A673 (cell line): Measurements from ENCODE around the gene AIFM3. TPM values are rescaled to one million over a fixed set of nuclear protein-coding genes. Genes with fewer than 3 reads are reported as not detected.

ENCODE experiments used
- BruUV-seq: library from RNA; stranded (reverse); fragments of 400-500 nt; replicated peaks from 2 replicates; lab custom pipeline; 2021; lab: Mats Ljungman, UMichigan
- CTCF ChIA-PET: fragments of 300-600 bp; sonication (Branson Sonifier 250); formaldehyde crosslinking; loops from one replicate; lab custom pipeline; 2022; ENCODE audit warnings: antibody characterized with exemption; lab: Charles Lee
- POLR2A ChIA-PET: fragments of 300-600 bp; sonication (Branson Sonifier 250); formaldehyde crosslinking; loops from one replicate; lab custom pipeline; 2022; ENCODE audit warnings: antibody characterized with exemption; ENCODE audit not compliant: low non-redundant PET; lab: Charles Lee
- DNase-seq: peaks from one replicate; pipeline ENCODE4 v3.0.0-alpha.2; 2015; ENCODE audit warnings: low spot score
- H3K27ac ChIP-seq: fragments of 200-600 bp; sonication (generic); 2 replicates; pipeline ENCODE4 v1.5.1; 2016; ENCODE audit warnings: mixed run types, low read depth, mild to moderate bottlenecking, mixed read lengths, antibody characterized with exemption, low read length; ENCODE audit not compliant: poor library complexity, severe bottlenecking
- H3K27me3 ChIP-seq: fragments of 200-600 bp; sonication (generic); replicated peaks from 2 replicates; pipeline ENCODE4 v1.6.1; 2017; ENCODE audit warnings: mixed run types, low read depth, mild to moderate bottlenecking, mixed read lengths, antibody characterized with exemption, low read length; ENCODE audit not compliant: insufficient read depth, poor library complexity
- H3K36me3 ChIP-seq: fragments of 200-600 bp; sonication (generic); 2 replicates; pipeline ENCODE4 v1.6.1; 2016; ENCODE audit warnings: mixed run types, mild to moderate bottlenecking, mixed read lengths, antibody characterized with exemption, low read length; ENCODE audit not compliant: insufficient read depth, poor library complexity, severe bottlenecking
- H3K4me1 ChIP-seq: fragments of 200-600 bp; sonication (generic); 2 replicates; pipeline ENCODE4 v1.6.1; 2017; ENCODE audit warnings: mixed run types, mild to moderate bottlenecking, mixed read lengths, antibody characterized with exemption, low read length; ENCODE audit not compliant: insufficient read depth, poor library complexity, severe bottlenecking
- H3K4me3 ChIP-seq: fragments of 200-600 bp; sonication (generic); 2 replicates; pipeline ENCODE4 v1.5.1; 2016; ENCODE audit warnings: low read depth, mixed run types, mild to moderate bottlenecking, mixed read lengths, low read length; ENCODE audit not compliant: poor library complexity, severe bottlenecking
- H3K9me3 ChIP-seq: fragments of 200-600 bp; sonication (generic); 2 replicates; pipeline ENCODE4 v1.6.1; 2016; ENCODE audit warnings: mixed run types, low read depth, mild to moderate bottlenecking, mixed read lengths, antibody characterized with exemption, low read length; ENCODE audit not compliant: poor library complexity, severe bottlenecking
- CTCF ChIP-seq: fragments of 300-800, 200-600 bp; sonication (generic); conservative IDR thresholded peaks from 2 replicates; pipeline ENCODE4 v1.5.1; 2017; ENCODE audit warnings: low read depth, mild to moderate bottlenecking, antibody characterized with exemption, low read length, moderate library complexity, mixed read lengths
- EZH2 ChIP-seq: fragments of 200-600 bp; sonication (generic); IDR thresholded peaks from 2 replicates; pipeline ENCODE4 v1.6.1; 2017; ENCODE audit warnings: borderline replicate concordance, low read depth, mild to moderate bottlenecking, mixed read lengths, antibody characterized with exemption, low read length; ENCODE audit not compliant: poor library complexity, severe bottlenecking
- intact Hi-C: fragments of 100-400 bp; cut with micrococcal nuclease; formaldehyde crosslinking; loops from one replicate; pipeline ENCODE4 v1.10.0; 2022; ENCODE audit not compliant: unreplicated experiment
- total RNA-seq: library from RNA; stranded (reverse); gene quantifications from 2 replicates; pipeline ENCODE4 v1.2.3, GENCODE V29; 2021

Gene AIFM3
- total RNA-seq, 1 experiment from 2014 or later = not detected

- POLR2A ChIA-PET = no interaction called here
- no TSS peak for BruUV-seq
- CTCF ChIA-PET = no interaction called here
- H3K9me3 ChIP-seq = no peaks in the 10 kb centered on the region
- no peak for DNase-seq
- H3K27ac ChIP-seq = no peak overlapping the region
- intact Hi-C loops = no loop called here
- no peaks in the 10 kb centered on the region for H3K27me3 ChIP-seq
- no peak overlapping the region for H3K4me3 ChIP-seq
- no peaks in the 10 kb centered on the region for H3K4me1 ChIP-seq
- H3K36me3 ChIP-seq = peaks cover 10% of the 10 kb centered on the region
- no peak for TF ChIP-seq EZH2
- TF ChIP-seq CTCF = no peak
These were observed 25.0 kb downstream of the AIFM3 start for GRCh38 chr22:20992056-20992442.

- intact Hi-C loops = no loop called here
- H3K27me3 ChIP-seq = no peaks in the 10 kb centered on the region
- no TSS peak for BruUV-seq
- no peak overlapping the region for H3K4me3 ChIP-seq
- H3K4me1 ChIP-seq = no peaks in the 10 kb centered on the region
- H3K9me3 ChIP-seq = no peaks in the 10 kb centered on the region
- TF ChIP-seq CTCF = no peak
- no peak for TF ChIP-seq EZH2
- H3K27ac ChIP-seq = no peak overlapping the region
- POLR2A ChIA-PET = no interaction called here
- CTCF ChIA-PET = no interaction called here
- DNase-seq = no peak
- H3K36me3 ChIP-seq = peaks cover 10% of the 10 kb centered on the region
These were observed 25.6 kb downstream of the AIFM3 start for GRCh38 chr22:20992456-20993303.

- no peak for DNase-seq
- Histone ChIP-seq H3K4me1 (no peaks in the 10 kb centered on the region), H3K27me3 (no peaks in the 10 kb centered on the region), H3K36me3 (peaks cover 14% of the 10 kb centered on the region), H3K9me3 (no peaks in the 10 kb centered on the region), H3K4me3 (no peak overlapping the region), H3K27ac (no peak overlapping the region)
- ChIA-PET POLR2A (no interaction called here), CTCF (no interaction called here)
- BruUV-seq = no TSS peak
- TF ChIP-seq EZH2 = no peak
- TF ChIP-seq CTCF = no peak
- intact Hi-C loops = no loop called here
These were observed 26.5 kb downstream of the AIFM3 start for GRCh38 chr22:20993304-20994127.
